ENCODE measurements around the gene PNLIPRP3. TPM values are rescaled to one million over a fixed set of nuclear protein-coding genes. Genes with fewer than 3 reads are reported as not detected.

The PNLIPRP3 gene
- total and polyA plus RNA-seq, 2 of the 8 experiments (the other 6 are each of a cell fraction or from before 2014, with no cell fraction given): not detected

DNA sequence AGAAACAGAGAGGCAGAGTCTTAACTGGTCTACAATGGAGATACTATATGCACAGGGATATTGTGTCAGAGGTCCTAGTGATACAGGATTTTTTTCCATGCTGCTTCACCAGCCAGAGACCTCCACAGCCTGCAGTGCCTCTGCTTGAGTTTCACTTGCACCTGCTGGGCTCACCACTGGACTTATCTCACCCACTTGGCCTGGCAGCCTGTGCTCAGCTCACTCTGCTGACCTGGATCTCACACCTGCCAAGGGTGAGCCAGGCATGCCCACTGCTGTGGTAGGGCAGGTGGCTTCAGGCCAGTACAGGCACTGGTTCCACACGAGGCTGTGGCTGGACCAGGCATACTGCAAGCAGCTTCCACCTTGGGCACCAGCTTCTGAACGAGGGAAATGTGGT, 36.6 kb downstream of the PNLIPRP3 start:
- Histone ChIP-seq H3K4me2 (ENCODE audit: insufficient read depth in 1 of 2, low read depth in 2 of 2, low read length in 2 of 2) (no peak overlapping the region), H2BK5ac (ENCODE audit: low read depth, low read length) (no peak overlapping the region), H2AFZ (ENCODE audit: low read length) (no peak overlapping the region), H2BK120ac (replicated peaks; ENCODE audit: low read depth, low read length) (no peak overlapping the region), H3K18ac (ENCODE audit: extremely low read depth, low read length) (no peak overlapping the region), H3K23me2 (ENCODE audit: low read depth, low read length) (no peaks in the 10 kb centered on the region), H3K9me3 (ENCODE audit: insufficient read depth in 2 of 2, low read depth in 1 of 2, low read length in 1 of 2) (no peaks in the 10 kb centered on the region), H2BK20ac (ENCODE audit: low read length) (no peak overlapping the region), H2AK5ac (ENCODE audit: low read depth, low read length) (no peak overlapping the region), H2BK12ac (ENCODE audit: low read depth, low read length) (no peak overlapping the region; the same call in 1 of the 2 replicates), H3K27me3 (replicated peaks in 1 of 4; ENCODE audit: control insufficient read depth in 3 of 4, extremely low read depth in 1 of 4, insufficient read depth in 3 of 4, low read length in 3 of 4) (no peaks in the 10 kb centered on the region), H3K4me3 (ENCODE audit: extremely low read depth in 1 of 4, insufficient read depth in 2 of 4, low read depth in 3 of 4, low read length in 4 of 4) (no peak overlapping the region), H3K79me2 (ENCODE audit: control insufficient read depth in 1 of 2, insufficient read depth in 2 of 2, low read length in 2 of 2) (no peaks in the 10 kb centered on the region), H3K14ac (ENCODE audit: insufficient read length) (no peak overlapping the region), H3K9ac (replicated peaks in 1 of 4; ENCODE audit: extremely low read depth in 1 of 4, low read depth in 3 of 4, low read length in 3 of 4) (no peak overlapping the region), H4K20me1 (replicated peaks in 1 of 2; ENCODE audit: control insufficient read depth in 1 of 2, insufficient read depth in 2 of 2, low read length in 2 of 2) (no peaks in the 10 kb centered on the region), H2BK15ac (ENCODE audit: low read length) (peak overlapping the region; percentile 65; the same call in 1 of the 2 replicates), H3K36me3 (ENCODE audit: control insufficient read depth in 2 of 4, insufficient read depth in 4 of 4, low read length in 3 of 4) (no peaks in the 10 kb centered on the region), H3K4me1 (replicated peaks in 1 of 4; ENCODE audit: control insufficient read depth in 3 of 4, insufficient read depth in 4 of 4, low read length in 3 of 4) (no peaks in the 10 kb centered on the region; a peak in 1 of 7 replicates), H4K91ac (replicated peaks; ENCODE audit: insufficient read length, low read length) (no peak overlapping the region), H3K23ac (ENCODE audit: insufficient read length) (no peak overlapping the region), H3K56ac (replicated peaks; ENCODE audit: insufficient read length, low read depth, low read length) (no peak overlapping the region), H3K27ac (ENCODE audit: low read depth, low read length) (no peak overlapping the region), H4K5ac (ENCODE audit: insufficient read length, low read depth, low read length) (no peak overlapping the region), H4K8ac (ENCODE audit: extremely low read depth, insufficient read depth, low read length) (peak overlapping the region; percentile 31; the same call in 1 of the 2 replicates), H3K4ac (replicated peaks; ENCODE audit: insufficient read length, low read depth, low read length) (no peak overlapping the region), H3K79me1 (ENCODE audit: low read depth, low read length) (no peaks in the 10 kb centered on the region)
- DNase-seq (ENCODE audit: low read depth in 1 of 2, low spot score in 2 of 2) (no peak), FAIRE-seq (no peak)
- ChIA-PET POLR2A (ENCODE audit: partially characterized antibody) (no interaction called here), CTCF (ENCODE audit: partially characterized antibody) (interaction anchor here (0.6 to 1.2 kb wide), 4 partner anchors 11 to 204 kb away, joined by 3 to 4 read pairs (median 3); no protein-coding TSS in a partner anchor)
- TF ChIP-seq EZH2 (IDR thresholded peaks at IDR 0.05; ENCODE audit: low read depth, low read length, severe bottlenecking) (no peak), RXRA (IDR thresholded peaks at IDR 0.05; ENCODE audit: insufficient read depth, low read depth, low read length) (no peak), BACH1 (IDR thresholded peaks at IDR 0.05; ENCODE audit: low read length) (no peak), NRF1 (IDR thresholded peaks at IDR 0.05; ENCODE audit: low read depth, low read length) (no peak), MAFK (IDR thresholded peaks at IDR 0.05; ENCODE audit: low read depth, low read length) (no peak)
- WGBS, 2 experiments (ENCODE audit: extremely low coverage in 1 of 2, insufficient coverage in 1 of 2, insufficient read length in 1 of 2, insufficient replicate concordance in 2 of 2, low coverage in 1 of 2, low lambda C conversion rate in 2 of 2, missing lambda C conversion rate in 1 of 2): 81% methylated on average over 2 of the region's 2 CpGs; no CpG with 5 or more reads in 1 of the 2 experiments
